Prostate gland (tissue), 2 donors: ENCODE measurements around the gene NEDD4L. TPM values are rescaled to one million over a fixed set of nuclear protein-coding genes. Genes with fewer than 3 reads are reported as not detected.

ENCODE experiments used
- DNase-seq: peaks from one replicate; pipeline ENCODE4 v3.0.0-alpha.2; 2019; ENCODE audit warnings: low spot score
- H3K27ac ChIP-seq, 2 donors: fragments of 200-600 bp; sonication (generic); 2 replicates each; pipeline ENCODE4 v1.5.1; 2017 to 2019
- H3K27me3 ChIP-seq: fragments of 200-600 bp; sonication (generic); replicated peaks from 2 replicates; pipeline ENCODE4 v1.5.1; 2019; ENCODE audit not compliant: insufficient read depth
- H3K36me3 ChIP-seq, 2 donors: fragments of 200-600 bp; sonication (generic); 1 replicate in 1 of 2; 2 replicates in 1 of 2; pipeline versions ENCODE4 v1.5.1 to v1.8.1; 2017 to 2019
- H3K4me1 ChIP-seq: fragments of 200-600 bp; sonication (generic); replicated peaks from 2 replicates; pipeline ENCODE4 v1.5.1; 2019
- H3K4me3 ChIP-seq, 2 donors: fragments of 200-600 bp; sonication (generic); 2 replicates each; pipeline ENCODE4 v1.5.1; 2017 to 2019
- H3K9me3 ChIP-seq: fragments of 200-600 bp; sonication (generic); 2 replicates; pipeline ENCODE4 v1.5.1; 2017
- POLR2A ChIP-seq: fragments of 450-650 bp; IDR thresholded peaks from one replicate; pipeline ENCODE4 v1.6.1; 2016; ENCODE audit warnings: antibody characterized with exemption, mild to moderate bottlenecking
- POLR2AphosphoS5 ChIP-seq: sonication (generic); formaldehyde crosslinking; IDR thresholded peaks from one replicate; pipeline ENCODE4 v1.6.1; 2017; ENCODE audit warnings: antibody characterized with exemption
- WGBS: methylation state at CpG from one replicate; pipeline ENCODE4 v1.1.5; 2018; 5-methylcytosine and 5-hydroxymethylcytosine counted together
- intact Hi-C: fragments of 100-400 bp; cut with DNase I; formaldehyde crosslinking; loops from one replicate; pipeline ENCODE4 v1.14.2; 2022
- total RNA-seq, 2 donors: library from RNA; depleted of rRNA; stranded (reverse); fragments of >200 nt; gene quantifications; one replicate each; pipeline ENCODE4 v1.1.0, GENCODE V29; 2016
- TF ChIP-seq, protein P1 (sequence below), 4 experiments: fragments of 200-600 bp in 2 of 4; fragments of 450-650 bp in 2 of 4; sonication (generic) in 2 of 4; IDR thresholded peaks; 1 replicate in 3 of 4; 2 replicates in 1 of 4; pipeline ENCODE4 v1.5.1; 2016 to 2019; ENCODE audit warnings: antibody characterized with exemption in 4 of 4, mild to moderate bottlenecking in 2 of 4, moderate library complexity in 2 of 4

NEDD4L gene
- total RNA-seq, 2 donors from 2014 or later: 280 to 420 TPM

DNA sequence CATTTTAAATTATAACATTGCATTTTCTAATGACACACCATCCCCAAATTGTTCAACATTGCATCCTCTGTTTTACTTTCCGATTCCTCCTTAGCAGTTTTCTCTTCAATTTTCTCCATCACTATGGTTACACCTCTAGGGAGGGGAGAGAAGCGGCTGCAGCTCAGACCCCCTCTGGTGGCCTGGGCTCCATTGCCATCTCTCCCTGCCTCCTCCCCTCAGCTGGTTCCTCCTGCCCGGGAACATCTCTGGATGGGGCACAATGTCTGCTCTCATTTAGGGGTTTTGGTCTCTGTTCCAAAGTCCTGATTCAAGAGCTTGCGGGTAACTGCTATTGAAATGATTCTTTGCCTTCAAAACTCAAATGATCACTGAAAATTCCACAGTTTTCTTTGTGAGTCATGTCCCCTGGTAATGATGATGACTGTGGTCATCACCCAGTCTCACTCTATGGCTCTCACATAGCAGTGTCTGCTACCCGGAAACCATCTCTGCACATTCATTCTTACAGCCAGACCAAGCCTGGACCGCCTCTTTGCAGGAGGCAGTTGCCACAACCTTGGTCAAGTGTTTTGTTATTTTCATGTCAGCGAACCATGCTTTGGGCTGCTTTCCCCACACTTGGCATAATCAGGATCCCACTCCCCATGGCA is 321.0 kb downstream of the NEDD4L start:
- TF ChIP-seq POLR2AphosphoS5 (no peak), POLR2A (no peak)
- TF ChIP-seq, protein P1, sequence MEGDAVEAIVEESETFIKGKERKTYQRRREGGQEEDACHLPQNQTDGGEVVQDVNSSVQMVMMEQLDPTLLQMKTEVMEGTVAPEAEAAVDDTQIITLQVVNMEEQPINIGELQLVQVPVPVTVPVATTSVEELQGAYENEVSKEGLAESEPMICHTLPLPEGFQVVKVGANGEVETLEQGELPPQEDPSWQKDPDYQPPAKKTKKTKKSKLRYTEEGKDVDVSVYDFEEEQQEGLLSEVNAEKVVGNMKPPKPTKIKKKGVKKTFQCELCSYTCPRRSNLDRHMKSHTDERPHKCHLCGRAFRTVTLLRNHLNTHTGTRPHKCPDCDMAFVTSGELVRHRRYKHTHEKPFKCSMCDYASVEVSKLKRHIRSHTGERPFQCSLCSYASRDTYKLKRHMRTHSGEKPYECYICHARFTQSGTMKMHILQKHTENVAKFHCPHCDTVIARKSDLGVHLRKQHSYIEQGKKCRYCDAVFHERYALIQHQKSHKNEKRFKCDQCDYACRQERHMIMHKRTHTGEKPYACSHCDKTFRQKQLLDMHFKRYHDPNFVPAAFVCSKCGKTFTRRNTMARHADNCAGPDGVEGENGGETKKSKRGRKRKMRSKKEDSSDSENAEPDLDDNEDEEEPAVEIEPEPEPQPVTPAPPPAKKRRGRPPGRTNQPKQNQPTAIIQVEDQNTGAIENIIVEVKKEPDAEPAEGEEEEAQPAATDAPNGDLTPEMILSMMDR (IDR thresholded peaks at IDR 0.05): no peak
- Histone ChIP-seq H3K36me3 (peaks cover 2 to 9% of the 10 kb centered on the region in 2 donors), H3K4me1 (peaks cover 15% of the 10 kb centered on the region), H3K4me3 (no peak overlapping the region), H3K27ac (no peak overlapping the region), H3K9me3 (no peaks in the 10 kb centered on the region), H3K27me3 (no peaks in the 10 kb centered on the region)
- intact Hi-C loops: no loop called here
- WGBS: 97% methylated on average over 7 of the region's 7 CpGs
- DNase-seq: no peak

DNA sequence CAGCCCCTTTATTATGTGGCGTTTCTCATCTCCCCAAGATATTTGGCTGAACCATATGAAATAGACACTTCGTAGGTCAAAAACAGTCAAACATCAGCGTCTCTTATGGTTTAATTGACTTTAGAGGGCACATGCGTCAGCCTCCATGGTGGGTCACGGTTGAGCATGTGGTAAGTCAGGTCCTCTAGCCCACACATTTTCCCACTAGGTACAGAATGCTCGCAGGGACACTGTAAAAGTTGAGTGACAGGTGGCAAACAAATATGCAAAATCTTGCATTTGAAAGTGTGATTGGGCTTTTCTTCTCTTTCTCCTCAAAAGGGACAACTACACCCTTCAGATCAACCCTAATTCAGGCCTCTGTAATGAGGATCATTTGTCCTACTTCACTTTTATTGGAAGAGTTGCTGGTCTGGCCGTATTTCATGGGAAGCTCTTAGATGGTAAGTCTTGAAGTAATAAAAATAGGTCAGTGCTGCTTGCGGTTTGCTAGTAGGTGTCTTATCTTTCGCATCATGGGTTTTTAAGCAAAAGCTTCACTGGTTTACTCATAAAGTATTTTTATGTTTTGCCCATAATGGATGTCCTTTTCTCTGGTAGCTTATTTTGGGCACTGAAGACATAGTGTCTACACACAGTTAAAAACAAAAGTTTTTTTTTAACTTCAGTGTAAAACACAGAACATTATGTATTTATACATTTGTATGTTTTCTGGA is 323.6 kb downstream of the NEDD4L start:
- no peak for DNase-seq
- Histone ChIP-seq H3K4me1 (peaks cover 3% of the 10 kb centered on the region), H3K9me3 (no peaks in the 10 kb centered on the region), H3K36me3 (peaks cover 2 to 9% of the 10 kb centered on the region in 2 donors), H3K27me3 (no peaks in the 10 kb centered on the region), H3K27ac (no peak overlapping the region), H3K4me3 (no peak overlapping the region)
- intact Hi-C loops: no loop called here
- 85% methylated on average over 9 of the region's 9 CpGs for WGBS
- TF ChIP-seq, protein P1 (IDR thresholded peaks at IDR 0.05): no peak
- TF ChIP-seq POLR2AphosphoS5 (no peak), POLR2A (no peak)

DNA sequence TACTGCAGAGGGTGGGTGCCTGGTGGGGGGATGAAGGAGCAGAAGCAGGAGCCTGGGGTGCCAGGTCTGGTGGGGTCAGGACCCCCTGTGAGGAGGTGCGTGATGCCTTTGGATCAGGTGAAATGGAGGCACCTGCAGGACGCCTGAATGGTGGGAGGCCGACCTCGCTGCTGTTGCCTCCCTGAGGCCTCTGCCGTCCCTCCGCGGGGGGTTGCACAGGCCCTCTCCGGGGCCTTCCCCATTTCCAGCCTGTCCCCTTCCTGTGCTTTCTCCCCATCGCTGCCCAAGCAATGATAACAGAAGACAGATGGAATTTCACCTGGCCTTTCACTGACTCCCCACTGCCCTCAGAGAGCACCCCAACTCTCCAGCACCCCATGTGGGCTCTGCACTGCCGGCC is 325.6 kb downstream of the NEDD4L start:
- Histone ChIP-seq H3K27me3 (no peaks in the 10 kb centered on the region), H3K9me3 (no peaks in the 10 kb centered on the region), H3K27ac (no peak overlapping the region), H3K4me1 (no peaks in the 10 kb centered on the region), H3K4me3 (no peak overlapping the region), H3K36me3 (peaks cover 2 to 5% of the 10 kb centered on the region in 2 donors)
- intact Hi-C loops: no loop called here
- no peak for DNase-seq
- 93% methylated on average over 10 of the region's 10 CpGs for WGBS
- TF ChIP-seq POLR2A: no peak
- no peak for TF ChIP-seq POLR2AphosphoS5
- TF ChIP-seq, protein P1 (IDR thresholded peaks at IDR 0.05): no peak

DNA sequence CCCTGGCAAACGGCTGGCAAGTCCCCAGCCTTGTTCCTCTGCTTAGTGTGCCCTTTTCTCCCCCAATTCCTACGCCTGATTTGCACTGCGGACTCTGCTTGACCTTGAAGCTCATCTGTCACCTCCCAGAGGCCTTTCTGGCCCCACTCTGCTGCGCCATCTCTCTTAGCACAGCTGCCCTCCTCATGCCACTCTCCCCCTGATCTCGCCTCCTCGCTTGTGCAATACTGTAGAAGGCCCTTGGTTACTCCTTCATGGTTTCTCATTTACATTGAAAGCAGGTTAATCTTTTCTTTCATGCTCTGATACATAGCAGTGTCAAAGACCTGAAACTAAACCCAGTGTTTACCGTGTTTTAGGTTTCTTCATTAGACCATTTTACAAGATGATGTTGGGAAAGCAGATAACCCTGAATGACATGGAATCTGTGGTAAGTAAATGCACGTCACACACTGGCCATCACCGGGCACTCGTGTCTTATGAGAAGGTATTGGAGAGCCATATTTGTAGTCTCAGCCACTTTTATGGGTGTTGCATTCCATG is 326.1 kb downstream of the NEDD4L start:
- Histone ChIP-seq H3K27me3 (no peaks in the 10 kb centered on the region), H3K4me3 (no peak overlapping the region), H3K27ac (no peak overlapping the region), H3K4me1 (no peaks in the 10 kb centered on the region), H3K9me3 (no peaks in the 10 kb centered on the region), H3K36me3 (peaks cover 2 to 5% of the 10 kb centered on the region in 2 donors)
- no peak for TF ChIP-seq POLR2AphosphoS5
- no peak for TF ChIP-seq POLR2A
- TF ChIP-seq, protein P1 (IDR thresholded peaks at IDR 0.05): no peak
- intact Hi-C loops: no loop called here
- 89% methylated on average over 10 of the region's 10 CpGs for WGBS
- DNase-seq: no peak
